ENCODE results near the gene DMAC2. TPM values are rescaled to one million over a fixed set of nuclear protein-coding genes. Genes with fewer than 3 reads are reported as not detected.

Gene DMAC2
- total and polyA plus RNA-seq, 2 of the 13 experiments (the other 11 are each of a cell fraction or from before 2014, with no cell fraction given), result 39.0 to 66.0 TPM

DNA sequence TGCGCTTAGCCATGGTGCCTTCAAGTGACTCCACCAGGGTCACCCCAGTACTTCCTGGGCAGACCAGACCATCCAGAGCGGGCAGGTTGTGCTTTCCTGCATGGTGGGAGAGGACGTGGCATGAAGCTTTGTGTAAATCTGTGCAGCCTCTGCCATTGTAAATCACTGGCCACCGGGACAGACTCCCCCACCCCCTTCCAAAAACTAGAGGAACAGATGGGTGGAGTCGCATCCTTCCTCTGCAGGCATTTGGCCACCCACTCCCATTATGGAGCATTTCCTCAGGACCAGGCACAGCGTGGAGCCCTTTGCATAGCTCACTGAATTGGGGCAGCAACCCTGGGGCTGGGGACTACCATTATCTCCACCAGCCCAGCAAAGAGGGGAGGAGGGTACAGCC, 33.9 kb downstream of the DMAC2 start (continued):
- TF ChIP-seq, protein P1, sequence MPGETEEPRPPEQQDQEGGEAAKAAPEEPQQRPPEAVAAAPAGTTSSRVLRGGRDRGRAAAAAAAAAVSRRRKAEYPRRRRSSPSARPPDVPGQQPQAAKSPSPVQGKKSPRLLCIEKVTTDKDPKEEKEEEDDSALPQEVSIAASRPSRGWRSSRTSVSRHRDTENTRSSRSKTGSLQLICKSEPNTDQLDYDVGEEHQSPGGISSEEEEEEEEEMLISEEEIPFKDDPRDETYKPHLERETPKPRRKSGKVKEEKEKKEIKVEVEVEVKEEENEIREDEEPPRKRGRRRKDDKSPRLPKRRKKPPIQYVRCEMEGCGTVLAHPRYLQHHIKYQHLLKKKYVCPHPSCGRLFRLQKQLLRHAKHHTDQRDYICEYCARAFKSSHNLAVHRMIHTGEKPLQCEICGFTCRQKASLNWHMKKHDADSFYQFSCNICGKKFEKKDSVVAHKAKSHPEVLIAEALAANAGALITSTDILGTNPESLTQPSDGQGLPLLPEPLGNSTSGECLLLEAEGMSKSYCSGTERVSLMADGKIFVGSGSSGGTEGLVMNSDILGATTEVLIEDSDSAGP (CRISPR knock-in tag; IDR thresholded peaks at IDR 0.05; ENCODE audit: borderline replicate concordance), result no peak
- TF ChIP-seq ZFP36L2 (CRISPR knock-in tag; IDR thresholded peaks at IDR 0.05) (no peak), MTA3 (CRISPR knock-in tag; IDR thresholded peaks at IDR 0.05) (no peak), MYNN (CRISPR knock-in tag; IDR thresholded peaks at IDR 0.05; ENCODE audit: low read depth) (no peak)
- TF ChIP-seq, protein P2, sequence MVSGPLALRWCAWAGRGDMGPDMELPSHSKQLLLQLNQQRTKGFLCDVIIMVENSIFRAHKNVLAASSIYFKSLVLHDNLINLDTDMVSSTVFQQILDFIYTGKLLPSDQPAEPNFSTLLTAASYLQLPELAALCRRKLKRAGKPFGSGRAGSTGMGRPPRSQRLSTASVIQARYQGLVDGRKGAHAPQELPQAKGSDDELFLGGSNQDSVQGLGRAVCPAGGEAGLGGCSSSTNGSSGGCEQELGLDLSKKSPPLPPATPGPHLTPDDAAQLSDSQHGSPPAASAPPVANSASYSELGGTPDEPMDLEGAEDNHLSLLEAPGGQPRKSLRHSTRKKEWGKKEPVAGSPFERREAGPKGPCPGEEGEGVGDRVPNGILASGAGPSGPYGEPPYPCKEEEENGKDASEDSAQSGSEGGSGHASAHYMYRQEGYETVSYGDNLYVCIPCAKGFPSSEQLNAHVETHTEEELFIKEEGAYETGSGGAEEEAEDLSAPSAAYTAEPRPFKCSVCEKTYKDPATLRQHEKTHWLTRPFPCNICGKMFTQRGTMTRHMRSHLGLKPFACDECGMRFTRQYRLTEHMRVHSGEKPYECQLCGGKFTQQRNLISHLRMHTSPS (CRISPR knock-in tag; IDR thresholded peaks at IDR 0.05; ENCODE audit: low read depth), result no peak

DNA sequence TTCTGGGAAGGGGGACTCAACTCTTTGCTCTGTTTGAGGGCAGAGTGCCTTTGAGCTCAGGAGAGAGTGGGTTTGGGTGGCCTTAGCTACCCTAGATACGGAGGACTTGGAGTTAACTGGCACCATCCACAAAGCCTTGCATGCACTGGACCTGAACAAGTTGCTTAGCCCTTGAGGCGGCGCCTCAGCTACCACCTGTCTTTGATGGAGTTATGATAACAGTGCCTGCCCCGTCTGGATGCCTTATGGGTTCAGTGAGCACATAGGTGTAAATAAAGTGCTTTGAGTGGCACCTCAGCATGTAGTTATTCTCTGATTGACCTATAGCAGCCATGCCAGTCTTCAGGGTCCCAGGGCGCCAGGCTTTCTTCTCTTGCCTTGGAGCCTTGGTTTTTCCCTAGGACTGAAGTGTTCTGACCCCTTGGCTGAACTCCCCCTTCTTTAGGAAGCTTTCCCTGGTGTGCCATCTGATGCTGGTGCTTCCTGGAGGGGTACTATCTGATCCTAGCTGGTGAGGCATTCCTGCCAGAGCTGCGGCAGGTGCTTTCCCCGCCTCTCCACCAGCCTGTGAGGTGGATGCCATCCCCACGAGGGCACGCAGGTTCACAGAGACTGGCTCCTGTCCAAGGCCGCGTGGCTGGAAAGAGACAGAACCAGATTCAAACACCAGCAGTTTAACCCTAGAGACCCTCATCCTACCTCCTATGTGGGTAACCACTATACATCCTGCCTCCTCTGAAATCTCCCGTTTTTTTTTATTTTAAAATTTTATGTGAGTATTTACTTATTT, 36.3 kb downstream of the DMAC2 start:
- no peak overlapping the region for H3K9ac ChIP-seq (ENCODE audit: insufficient read depth, low read depth, low read length)
- FAIRE-seq, result no peak
- intact Hi-C loops (cut with micrococcal nuclease; ENCODE audit: unreplicated experiment), result no loop called here

More for the DNA sequence above, 36.3 kb downstream of the DMAC2 start:
- 83% methylated on average over 9 of the region's 12 CpGs for WGBS (ENCODE audit: low lambda C conversion rate)
- Histone ChIP-seq H3K4me1 (ENCODE audit: insufficient read depth, low read length) (peaks cover 11% of the 10 kb centered on the region), H3K9me3 (ENCODE audit: low read length) (no peaks in the 10 kb centered on the region), H3K27me3 (ENCODE audit: control insufficient read depth in 1 of 2, insufficient read depth in 2 of 2, low read length in 2 of 2) (no peaks in the 10 kb centered on the region), H3K36me3 (replicated peaks in 1 of 2; ENCODE audit: control insufficient read depth in 1 of 2, insufficient read depth in 2 of 2, low read length in 2 of 2) (no peaks in the 10 kb centered on the region), H3K27ac (ENCODE audit: extremely low read length, insufficient read depth, low read length) (no peak overlapping the region), H4K20me1 (ENCODE audit: insufficient read depth, low read length) (no peaks in the 10 kb centered on the region), H3K4me3 (replicated peaks in 1 of 3; ENCODE audit: insufficient read depth in 1 of 3, low read depth in 2 of 3, low read length in 3 of 3) (no peak overlapping the region), H3K79me2 (ENCODE audit: insufficient read depth, low read length) (peaks cover 10% of the 10 kb centered on the region), H2AFZ (ENCODE audit: low read length) (no peak overlapping the region), H3K4me2 (ENCODE audit: low read depth, low read length) (no peak overlapping the region)
- ChIA-PET POLR2A (no interaction called here), CTCF (ENCODE audit: low intra/inter-chr PET ratio, low total read pairs) (no interaction called here)
- DNase-seq (ENCODE audit: low spot score), result no peak
- ATAC-seq, result no peak
- no peak for TF ChIP-seq IRF2 (CRISPR knock-in tag; IDR thresholded peaks at IDR 0.05)
- TF ChIP-seq, protein P3, sequence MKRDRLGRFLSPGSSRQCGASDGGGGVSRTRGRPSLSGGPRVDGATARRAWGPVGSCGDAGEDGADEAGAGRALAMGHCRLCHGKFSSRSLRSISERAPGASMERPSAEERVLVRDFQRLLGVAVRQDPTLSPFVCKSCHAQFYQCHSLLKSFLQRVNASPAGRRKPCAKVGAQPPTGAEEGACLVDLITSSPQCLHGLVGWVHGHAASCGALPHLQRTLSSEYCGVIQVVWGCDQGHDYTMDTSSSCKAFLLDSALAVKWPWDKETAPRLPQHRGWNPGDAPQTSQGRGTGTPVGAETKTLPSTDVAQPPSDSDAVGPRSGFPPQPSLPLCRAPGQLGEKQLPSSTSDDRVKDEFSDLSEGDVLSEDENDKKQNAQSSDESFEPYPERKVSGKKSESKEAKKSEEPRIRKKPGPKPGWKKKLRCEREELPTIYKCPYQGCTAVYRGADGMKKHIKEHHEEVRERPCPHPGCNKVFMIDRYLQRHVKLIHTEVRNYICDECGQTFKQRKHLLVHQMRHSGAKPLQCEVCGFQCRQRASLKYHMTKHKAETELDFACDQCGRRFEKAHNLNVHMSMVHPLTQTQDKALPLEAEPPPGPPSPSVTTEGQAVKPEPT (CRISPR knock-in tag; IDR thresholded peaks at IDR 0.05; ENCODE audit: low read depth), result no peak
- TF ChIP-seq, protein P4, sequence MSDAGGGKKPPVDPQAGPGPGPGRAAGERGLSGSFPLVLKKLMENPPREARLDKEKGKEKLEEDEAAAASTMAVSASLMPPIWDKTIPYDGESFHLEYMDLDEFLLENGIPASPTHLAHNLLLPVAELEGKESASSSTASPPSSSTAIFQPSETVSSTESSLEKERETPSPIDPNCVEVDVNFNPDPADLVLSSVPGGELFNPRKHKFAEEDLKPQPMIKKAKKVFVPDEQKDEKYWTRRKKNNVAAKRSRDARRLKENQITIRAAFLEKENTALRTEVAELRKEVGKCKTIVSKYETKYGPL (CRISPR knock-in tag; IDR thresholded peaks at IDR 0.05), result no peak
- no peak for TF ChIP-seq ZNF33B (CRISPR knock-in tag; IDR thresholded peaks at IDR 0.05)
- no peak for TF ChIP-seq HOXA5 (CRISPR knock-in tag; IDR thresholded peaks at IDR 0.05)
- no peak for TF ChIP-seq ZNF143 (CRISPR knock-in tag; IDR thresholded peaks at IDR 0.05)
- TF ChIP-seq, protein P5, sequence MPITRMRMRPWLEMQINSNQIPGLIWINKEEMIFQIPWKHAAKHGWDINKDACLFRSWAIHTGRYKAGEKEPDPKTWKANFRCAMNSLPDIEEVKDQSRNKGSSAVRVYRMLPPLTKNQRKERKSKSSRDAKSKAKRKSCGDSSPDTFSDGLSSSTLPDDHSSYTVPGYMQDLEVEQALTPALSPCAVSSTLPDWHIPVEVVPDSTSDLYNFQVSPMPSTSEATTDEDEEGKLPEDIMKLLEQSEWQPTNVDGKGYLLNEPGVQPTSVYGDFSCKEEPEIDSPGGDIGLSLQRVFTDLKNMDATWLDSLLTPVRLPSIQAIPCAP (CRISPR knock-in tag; IDR thresholded peaks at IDR 0.05; ENCODE audit: low read depth), result no peak
- TF ChIP-seq PTBP1 (IDR thresholded peaks at IDR 0.05; ENCODE audit: low read depth, low read length, poor library complexity, severe bottlenecking), result no peak
- no peak for TF ChIP-seq SALL2 (CRISPR knock-in tag; IDR thresholded peaks at IDR 0.05)
- TF ChIP-seq ZNF264 (CRISPR knock-in tag; IDR thresholded peaks at IDR 0.05), result no peak
- TF ChIP-seq ZNF121 (CRISPR knock-in tag; IDR thresholded peaks at IDR 0.05), result no peak
- TF ChIP-seq RXRB (CRISPR knock-in tag; IDR thresholded peaks at IDR 0.05; ENCODE audit: borderline replicate concordance), result no peak
- no TSS peak for BruUV-seq (replicated peaks)
- in situ Hi-C loops (cut with HindIII; ENCODE audit: extremely low pct_ligation_motif_present, low pct_unique_long_range_greater_than_20kb), result no loop called here

All from HepG2 (cell line).